NCI-H2171 treated with DMSO at 0.1 percent for 48 hours (cell line): ENCODE measurements around the gene TSSK3.

Experiments used
- DNase-seq: peaks from one replicate; lab custom pipeline; 2025; lab: John Stamatoyannopoulos, UW

TSSK3 gene

DNA sequence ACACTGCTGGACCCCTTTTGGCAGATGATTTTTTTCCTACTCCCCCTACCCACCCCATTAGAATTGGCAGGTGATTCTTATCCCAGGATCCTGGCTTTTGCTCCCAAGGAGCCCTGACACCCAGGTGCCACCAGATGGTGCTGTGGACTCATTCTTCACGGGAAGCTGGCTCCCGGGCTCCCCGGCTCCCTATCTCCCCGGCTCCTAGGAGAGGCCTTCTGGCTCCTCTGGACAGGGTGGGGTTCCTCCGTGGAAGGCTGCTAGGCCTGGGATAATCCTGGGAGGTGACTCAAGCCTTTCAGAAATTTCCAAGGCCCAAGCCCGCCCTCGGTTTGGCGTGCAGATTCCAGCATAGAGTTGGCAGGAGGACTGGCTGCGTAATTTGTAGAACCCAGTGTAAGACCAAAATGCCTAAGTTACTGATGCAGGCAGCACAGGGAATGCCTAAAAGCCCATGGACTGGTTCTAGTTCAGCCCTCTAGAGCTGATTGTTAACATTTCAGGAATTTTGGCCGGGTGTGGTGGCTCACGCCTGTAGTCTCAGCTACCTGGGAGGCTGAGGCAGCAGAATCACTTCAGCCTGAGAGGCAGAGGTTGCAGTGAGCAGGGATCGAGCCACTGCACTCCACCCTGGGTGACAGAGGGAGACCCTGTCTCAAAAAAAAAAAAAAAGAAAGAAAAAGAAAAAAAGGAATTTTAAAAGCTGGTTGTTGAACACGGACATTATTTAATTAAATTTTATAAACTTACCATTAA is 38.7 kb downstream of the TSSK3 start:
- DNase-seq, result peak; percentile 67

- peak; percentile 18 for DNase-seq
Observed at GRCh38 chr1:32404946-32405345, 42.6 kb downstream of the TSSK3 start.

- DNase-seq, result no peak
Observed at GRCh38 chr1:32405672-32406467, 43.5 kb downstream of the TSSK3 start.

- no peak for DNase-seq
Observed at GRCh38 chr1:32406629-32407111, 44.3 kb downstream of the TSSK3 start.

DNA sequence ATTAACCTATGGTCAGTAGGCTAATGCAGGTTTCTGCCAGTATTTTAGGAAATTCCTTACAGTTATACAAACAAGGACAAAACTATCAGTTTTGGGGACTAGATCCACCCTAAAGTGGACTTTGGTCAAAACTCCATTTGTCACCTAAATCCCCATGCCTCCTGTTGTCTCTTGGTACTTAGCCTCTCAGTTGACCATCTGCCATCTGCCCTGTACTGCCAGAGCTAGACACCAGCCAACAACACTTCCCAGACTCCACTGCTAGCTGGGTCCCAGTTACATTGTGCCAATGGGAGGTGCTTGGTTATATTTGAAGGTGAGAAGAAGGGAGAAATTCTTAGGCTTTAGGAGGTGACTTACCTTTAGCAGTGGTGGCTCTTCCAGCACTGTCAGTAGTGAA is 48.9 kb downstream of the TSSK3 start:
- DNase-seq, result no peak

- peak; percentile 75 for DNase-seq
Observed at GRCh38 chr1:32413507-32414185, 51.3 kb downstream of the TSSK3 start.
